AG09309 (cell line): ENCODE measurements around the gene ATP11A.
"Not testable (repeated sequence)": the region's sequence is repeated elsewhere in the genome, so short reads cannot be mapped to it uniquely, and the experiment has no call there.

Experiments
- DNase-seq: peaks from one replicate; pipeline ENCODE4 v3.0.0-alpha.2; 2010; ENCODE audit warnings: low read depth
- H3K4me3 ChIP-seq: 2 replicates; pipeline ENCODE4 v1.5.1; 2011; ENCODE audit warnings: mild to moderate bottlenecking, low read depth, low read length, moderate library complexity; ENCODE audit not compliant: control insufficient read depth
- CTCF ChIP-seq: IDR thresholded peaks from 2 replicates; pipeline ENCODE4 v1.5.1; 2011; ENCODE audit warnings: mild to moderate bottlenecking, low read depth, low read length, inconsistent platforms; ENCODE audit not compliant: insufficient read depth, control insufficient read depth; ENCODE audit errors: missing control alignments

ATP11A gene

GRCh38 chr13:112679381-112679780 is 10.5 kb upstream of the ATP11A start:
- no peak for TF ChIP-seq CTCF
- H3K4me3 ChIP-seq = no peak overlapping the region
- DNase-seq = no peak

- no peak for DNase-seq
- no peak for TF ChIP-seq CTCF
- H3K4me3 ChIP-seq = no peak overlapping the region
Measured at GRCh38 chr13:112679932-112680677, 9.7 kb upstream of the ATP11A start.

GRCh38 chr13:112680741-112681360 is 9.0 kb upstream of the ATP11A start:
- no peak for DNase-seq
- no peak overlapping the region for H3K4me3 ChIP-seq
- TF ChIP-seq CTCF = no peak

- H3K4me3 ChIP-seq = no peak overlapping the region
- DNase-seq = no peak
- no peak for TF ChIP-seq CTCF
Measured at GRCh38 chr13:112683581-112683980, 6.3 kb upstream of the ATP11A start.

- H3K4me3 ChIP-seq = no peak overlapping the region
- no peak for DNase-seq
- TF ChIP-seq CTCF = no peak
Measured at GRCh38 chr13:112684071-112684845, 5.6 kb upstream of the ATP11A start.

- not testable (repeated sequence) for DNase-seq, H3K4me3 ChIP-seq
Measured at GRCh38 chr13:112685189-112685805, 4.5 kb upstream of the ATP11A start.
